T47D (cell line): ENCODE data around the gene SLC38A1.
"Not testable (repeated sequence)": the region's sequence is repeated elsewhere in the genome, so short reads cannot be mapped to it uniquely, and the experiment has no call there.

Source experiments
- DNase-seq, 2 experiments: peaks; one replicate each; pipeline versions ENCODE4 v3.0.0 to v3.0.0-alpha.2; 2011 to 2012; ENCODE audit warnings: low read depth in 1 of 2, low spot score in 1 of 2
- JUND ChIP-seq: IDR thresholded peaks from 2 replicates; pipeline ENCODE4 v1.6.1; 2012; ENCODE audit warnings: low read depth
- in situ Hi-C: cut with HindIII; loops from 2 replicates; pipeline ENCODE4 v1.10.0; 2016; ENCODE audit warnings: low sequenced_read_pairs, low pct_unique_long_range_greater_than_20kb

The SLC38A1 gene

DNA sequence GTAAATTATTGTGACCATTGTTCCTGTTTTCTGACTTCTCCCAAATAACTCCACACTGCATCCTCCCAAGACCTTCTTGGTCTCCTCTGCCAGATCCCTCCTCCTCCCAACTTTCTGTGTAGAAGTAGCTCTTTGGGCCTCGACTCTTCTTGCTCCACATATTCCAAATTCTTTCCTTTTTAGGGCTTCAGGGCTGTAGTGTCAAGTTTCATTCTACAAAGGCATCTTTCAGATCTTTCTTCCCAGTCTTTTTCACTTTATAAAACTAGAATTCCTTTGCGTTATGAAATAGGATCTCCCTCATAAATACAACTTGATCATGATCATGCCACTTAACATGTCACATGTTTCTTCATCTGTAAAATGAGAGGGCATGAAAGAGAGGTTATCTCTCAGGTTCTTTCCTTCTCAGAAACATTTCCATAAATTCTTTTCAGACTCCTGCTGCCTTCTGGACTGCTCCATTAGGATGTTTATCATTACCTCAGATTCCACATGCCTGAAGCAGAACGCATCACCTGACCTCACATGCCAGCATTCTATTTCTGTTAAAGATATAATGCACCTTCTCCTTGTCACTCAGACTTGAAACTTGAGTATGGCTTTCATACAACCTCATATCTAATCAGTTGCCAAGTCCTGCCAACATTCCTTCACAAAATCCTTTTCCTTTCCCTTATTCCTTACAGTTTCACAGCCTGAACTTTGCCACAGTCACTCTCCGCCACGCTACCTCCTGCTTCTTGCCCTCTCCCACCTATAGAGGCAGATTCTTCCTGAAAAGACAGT is 8.5 kb downstream of the SLC38A1 start:
- in situ Hi-C loops: no loop called here
- peak; percentile 20; the same call in 1 of the 2 replicates for TF ChIP-seq JUND
- DNase-seq: peak in 1 of 2 experiments; percentile 62

DNA sequence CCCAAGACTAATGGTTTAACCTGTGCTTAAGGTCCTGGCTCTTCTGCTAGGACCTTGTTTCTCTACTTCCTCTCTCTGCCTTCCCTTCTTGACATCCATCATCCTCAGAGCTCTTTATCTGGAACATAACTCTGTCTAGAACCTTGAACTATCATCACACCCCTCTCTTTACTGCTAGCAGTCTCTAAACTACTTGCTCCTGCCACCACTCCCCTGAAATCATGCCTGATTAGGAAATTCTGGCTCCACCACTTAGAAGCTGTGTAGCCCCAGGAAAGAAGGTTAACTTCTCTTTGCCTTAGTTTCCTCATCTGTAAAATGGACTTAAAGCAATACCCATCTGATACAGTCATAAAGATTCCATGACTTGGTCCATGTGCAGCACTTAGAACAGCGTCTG is 9.1 kb downstream of the SLC38A1 start:
- in situ Hi-C loops: no loop called here
- TF ChIP-seq JUND: no peak
- DNase-seq: no peak

DNA sequence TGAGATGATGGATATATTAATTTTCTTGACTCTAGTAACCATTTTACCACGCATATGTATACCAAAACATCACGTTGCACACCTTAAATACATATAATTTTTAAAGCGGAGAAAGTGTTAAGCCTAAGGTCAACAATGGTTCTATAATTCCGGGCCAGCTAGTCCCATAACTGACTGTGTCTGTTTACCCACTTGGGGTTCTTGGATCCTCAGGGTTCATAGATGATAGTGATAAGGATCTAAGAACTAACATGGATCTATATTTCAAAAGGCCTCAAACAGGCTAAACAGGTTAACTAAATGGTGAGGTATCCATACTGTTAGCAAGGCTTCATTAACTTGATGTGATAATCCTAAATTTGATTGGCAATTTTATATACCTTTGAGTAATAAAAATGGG is 9.8 kb downstream of the SLC38A1 start:
- peak; percentile 90 for TF ChIP-seq JUND
- peak in 1 of 2 experiments; percentile 91 for DNase-seq
- in situ Hi-C loops: no loop called here

DNA sequence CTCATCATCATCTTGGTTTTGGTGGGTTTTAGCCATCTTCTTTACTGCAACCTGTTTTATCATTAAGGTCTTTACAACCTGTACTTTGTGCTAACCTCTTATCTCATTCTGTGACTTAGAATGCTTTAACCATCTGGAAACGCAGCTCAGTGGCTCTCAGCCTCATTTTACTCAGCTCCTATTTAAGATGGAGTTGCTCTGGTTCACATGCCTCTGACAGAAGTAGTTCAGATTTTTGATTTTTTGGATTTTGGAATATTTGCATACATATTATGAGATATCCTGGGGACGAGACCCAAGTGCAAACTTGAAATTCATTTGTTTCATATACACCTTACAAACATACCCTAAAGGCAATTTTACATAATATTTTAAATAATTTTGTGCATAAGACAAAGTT is 10.7 kb downstream of the SLC38A1 start:
- DNase-seq: no peak
- no peak for TF ChIP-seq JUND
- in situ Hi-C loops: no loop called here

DNA sequence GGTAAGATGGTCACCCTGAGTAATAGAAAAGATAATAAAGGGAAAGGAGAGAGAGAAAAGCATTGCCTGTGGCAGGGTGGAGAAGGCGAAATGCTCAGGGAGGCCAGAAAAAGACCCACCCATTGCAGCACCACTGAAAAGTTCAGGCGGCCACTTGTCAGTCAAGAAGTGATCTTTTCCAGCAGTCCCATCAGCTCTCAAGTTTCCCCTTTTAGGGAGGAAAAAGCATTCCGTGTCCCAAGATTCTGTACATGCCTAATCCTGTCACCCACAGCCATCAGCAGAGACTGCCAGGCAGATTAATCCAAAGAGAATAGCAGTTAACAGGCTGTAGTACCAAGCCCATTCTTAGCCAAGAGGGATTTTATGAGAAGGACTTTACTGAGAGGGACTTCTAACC is 11.9 kb downstream of the SLC38A1 start:
- in situ Hi-C loops: no loop called here

DNA sequence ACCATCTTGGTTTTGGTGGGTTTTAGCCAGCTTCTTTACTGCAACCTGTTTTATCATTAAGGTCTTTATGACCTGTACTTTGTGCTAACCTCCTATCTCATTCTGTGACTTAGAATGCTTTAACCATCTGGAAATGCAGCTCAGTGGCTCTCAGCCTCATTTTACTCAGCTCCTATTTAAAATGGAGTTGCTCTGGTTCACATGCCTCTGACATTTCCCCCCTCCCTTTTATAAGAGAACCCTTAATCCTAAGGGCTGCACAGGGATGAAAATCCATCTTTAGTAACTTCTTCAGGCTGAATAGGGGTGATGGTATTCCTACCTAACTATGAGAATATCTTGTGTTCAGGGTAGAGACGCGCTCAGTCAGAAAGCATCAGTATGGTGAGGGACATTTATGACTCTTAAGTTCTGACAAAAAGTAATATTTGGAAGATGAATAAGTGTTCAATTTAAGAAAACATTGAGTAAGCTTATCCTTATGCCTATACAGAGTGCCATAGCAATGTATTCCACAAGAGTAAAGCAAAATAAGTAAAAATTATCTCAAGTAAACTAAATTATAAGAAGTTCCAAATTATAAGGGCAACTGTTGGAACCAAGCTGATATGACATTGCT is 15.2 kb downstream of the SLC38A1 start:
- TF ChIP-seq JUND: no peak
- no peak for DNase-seq
- in situ Hi-C loops: no loop called here

More for the DNA sequence above, 11.9 kb downstream of the SLC38A1 start:
- no peak for TF ChIP-seq JUND
- DNase-seq: no peak

DNA sequence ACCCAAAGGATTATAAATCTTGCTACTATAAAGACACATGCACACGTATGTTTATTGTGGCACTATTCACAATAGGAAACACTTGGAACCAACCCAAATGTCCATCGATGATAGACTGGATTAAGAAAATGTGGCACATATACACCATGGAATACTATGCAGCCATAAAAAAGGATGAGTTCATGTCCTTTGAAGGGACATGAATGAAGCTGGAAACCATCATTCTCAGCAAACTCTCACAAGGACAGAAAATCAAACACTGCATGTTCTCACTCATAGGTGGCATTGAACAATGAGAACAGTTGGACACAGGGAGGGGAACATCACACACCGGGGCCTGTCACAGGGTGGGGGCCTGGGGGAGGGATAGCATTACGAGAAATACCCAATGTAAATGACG is 16.8 kb downstream of the SLC38A1 start:
- DNase-seq, in situ Hi-C loops: not testable (repeated sequence)

DNA sequence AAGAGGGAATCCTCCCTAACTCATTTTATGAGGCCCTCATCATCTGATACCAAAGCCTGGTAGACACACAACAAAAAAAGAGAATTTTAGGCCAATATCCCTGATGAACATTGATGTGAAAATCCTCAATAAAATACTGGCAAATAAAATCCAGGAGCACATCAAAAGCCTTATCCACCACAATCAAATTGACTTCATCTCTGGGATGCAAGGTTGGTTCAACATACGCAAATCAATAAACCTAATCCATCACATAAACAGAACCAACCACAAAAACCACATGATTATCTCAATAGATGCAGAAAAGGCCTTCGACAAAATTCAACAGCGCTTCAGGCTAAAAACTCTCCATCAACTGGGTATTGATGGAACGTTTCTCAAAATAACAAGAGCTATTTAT is 18.9 kb downstream of the SLC38A1 start:
- in situ Hi-C loops, DNase-seq: not testable (repeated sequence)

DNA sequence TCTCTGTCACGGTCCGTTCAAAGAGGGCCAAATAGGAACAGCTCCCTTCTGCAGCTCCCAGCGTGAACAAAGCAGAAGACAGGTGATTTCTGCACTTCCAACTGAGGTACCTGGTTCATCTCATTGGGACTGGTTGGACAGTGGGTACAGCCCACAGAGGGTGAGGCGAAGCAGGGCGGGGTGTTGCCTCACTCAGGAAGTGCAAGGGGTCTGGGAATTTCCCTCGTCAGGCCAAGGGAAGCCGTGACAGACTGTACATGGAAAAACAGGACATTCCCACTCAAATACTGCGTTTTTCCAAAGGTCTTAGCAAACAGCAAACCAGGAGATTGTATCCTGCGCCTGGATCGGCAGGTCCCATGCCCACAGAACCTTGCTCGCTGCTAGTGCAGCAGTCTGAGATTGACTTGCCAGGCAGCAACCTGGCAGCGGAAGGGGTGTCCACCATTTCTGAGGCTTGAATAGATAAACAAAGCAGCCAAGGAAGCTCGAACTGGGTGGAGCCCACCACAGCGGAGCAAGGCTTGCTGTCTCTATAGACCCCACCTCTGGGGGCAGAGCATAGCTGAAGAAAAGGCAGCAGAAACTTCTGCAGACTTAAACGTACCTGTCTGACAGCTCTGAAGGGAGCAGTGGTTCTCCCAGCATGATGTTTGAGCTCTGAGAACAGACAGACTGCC is 22.7 kb downstream of the SLC38A1 start:
- DNase-seq: no peak
- in situ Hi-C loops: no loop called here
- no peak for TF ChIP-seq JUND

DNA sequence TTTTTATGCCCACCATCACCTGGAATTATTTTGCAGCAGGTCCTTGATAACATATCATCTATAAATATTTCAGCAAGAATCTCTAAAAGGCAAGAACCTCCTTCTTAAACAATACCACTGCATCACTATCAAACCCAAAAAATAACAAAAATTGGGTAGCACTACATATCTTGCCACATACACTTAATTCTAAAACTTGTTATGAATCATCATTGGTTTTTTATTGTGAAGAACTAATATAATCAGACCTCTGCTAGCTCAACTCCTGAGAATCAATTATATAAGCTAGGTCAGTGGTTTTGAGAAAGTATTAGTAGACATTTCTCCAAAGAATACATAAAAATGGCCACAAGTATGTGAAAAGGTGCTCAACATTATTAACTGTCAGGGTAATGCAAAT is 23.8 kb downstream of the SLC38A1 start:
- no peak for TF ChIP-seq JUND
- in situ Hi-C loops: no loop called here
- DNase-seq: no peak

DNA sequence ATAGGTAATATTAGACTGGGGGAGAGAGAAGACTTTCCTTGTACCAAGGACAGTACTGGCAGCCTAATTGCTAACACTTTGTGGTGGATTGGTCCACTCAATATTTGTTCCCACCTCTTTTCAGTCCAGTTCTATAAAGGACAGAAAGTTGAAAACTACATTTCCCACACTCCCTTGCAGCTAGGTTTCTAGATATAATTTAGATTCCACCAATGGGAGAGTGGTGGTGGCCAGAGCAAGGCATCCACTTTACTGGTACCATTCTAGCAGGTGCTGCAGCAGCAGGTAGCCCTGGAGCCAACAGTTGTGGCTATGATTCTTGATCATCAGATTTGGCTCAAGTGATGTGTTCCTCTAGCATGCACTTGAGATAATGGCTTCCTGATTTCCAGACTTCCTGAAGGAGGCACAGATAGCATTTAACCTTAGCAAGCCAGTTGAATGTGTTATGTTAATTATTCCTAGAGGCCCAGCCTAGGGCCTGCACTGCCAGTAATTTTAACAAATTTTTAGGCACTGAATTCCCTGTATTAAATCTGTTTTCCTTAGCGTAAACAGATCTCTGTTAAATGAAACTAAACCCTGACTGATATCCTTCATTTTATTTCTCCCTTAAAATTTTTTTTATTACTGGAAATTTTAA is 24.4 kb downstream of the SLC38A1 start:
- in situ Hi-C loops: no loop called here
- DNase-seq: no peak
- no peak for TF ChIP-seq JUND

DNA sequence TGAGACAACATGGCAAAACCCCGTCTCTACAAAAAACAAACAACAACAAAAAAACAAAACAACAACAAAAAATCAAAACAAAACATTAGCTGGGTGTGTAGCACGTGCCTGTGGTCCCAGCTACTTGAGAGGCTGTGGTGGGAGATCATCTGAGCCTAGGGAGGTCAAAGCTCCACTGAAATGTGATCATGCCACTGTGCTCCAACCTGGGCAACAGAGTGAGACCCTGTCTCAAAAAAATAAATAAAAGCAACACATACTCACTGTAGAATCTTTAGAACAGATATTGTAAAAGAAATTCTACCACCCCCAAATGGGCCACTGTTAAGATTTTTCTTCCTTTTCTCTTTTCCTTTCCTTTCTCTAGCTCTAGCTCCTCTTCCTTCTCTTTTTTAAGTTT is 26.3 kb downstream of the SLC38A1 start:
- in situ Hi-C loops: no loop called here
- no peak for DNase-seq
- TF ChIP-seq JUND: no peak

DNA sequence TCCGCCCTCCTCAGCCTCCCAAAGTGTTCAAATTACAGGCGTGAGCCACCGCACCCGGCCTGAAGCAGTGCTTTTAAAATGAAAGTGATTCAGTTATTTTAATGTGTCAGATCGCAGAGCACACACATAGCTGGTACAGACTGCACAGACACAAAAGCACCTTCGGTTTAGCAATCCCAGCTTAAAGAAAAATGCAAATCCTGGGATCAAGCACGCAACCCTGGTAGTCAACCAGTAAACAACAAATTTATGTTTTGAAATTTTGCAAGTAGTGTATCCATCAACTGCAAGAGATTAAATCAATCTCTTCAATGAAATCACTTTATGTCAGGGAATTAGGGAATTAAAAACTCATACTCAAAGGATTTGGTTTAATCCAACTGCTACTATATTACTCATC is 28.4 kb downstream of the SLC38A1 start:
- DNase-seq: no peak
- in situ Hi-C loops: no loop called here
- TF ChIP-seq JUND: no peak
